ENCODE measurements around the gene CORO2A.

DNA sequence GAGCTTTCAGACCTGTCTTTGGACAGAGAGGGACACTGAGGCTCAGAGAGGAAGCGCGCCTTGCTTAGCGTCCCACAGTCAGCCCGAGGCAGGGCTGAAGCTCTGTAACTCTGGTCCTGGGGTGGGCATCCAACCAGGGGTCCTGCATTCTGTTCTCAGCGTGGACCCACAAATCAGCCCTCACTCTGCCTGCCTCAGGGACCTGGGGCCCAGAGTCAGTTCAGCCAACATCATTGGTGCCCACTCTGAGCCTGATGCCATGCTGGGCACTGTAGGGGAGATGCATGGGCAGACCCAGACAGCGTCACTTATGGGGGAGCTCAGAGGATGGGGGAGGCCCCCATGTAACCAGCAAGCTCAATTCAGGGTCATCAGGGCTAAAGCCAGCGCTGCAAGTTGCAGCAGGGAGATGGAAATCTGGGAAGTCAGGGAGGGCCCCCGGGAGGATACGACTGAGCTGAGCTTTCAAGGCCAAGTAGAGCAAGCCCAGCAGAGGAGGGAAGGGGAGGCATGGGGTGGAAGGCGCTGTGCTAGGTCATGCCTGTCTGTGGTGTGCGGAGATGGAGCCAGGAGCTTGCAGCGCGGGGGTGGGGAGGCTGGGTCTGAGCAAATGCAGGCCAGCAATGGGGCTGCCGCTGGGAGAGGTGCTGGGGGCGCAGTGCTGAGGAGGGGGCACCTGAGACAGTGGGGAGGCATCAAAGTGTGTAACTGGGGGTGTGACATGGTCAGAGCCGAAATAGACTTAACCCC is 21.1 kb downstream of the CORO2A start:
- TF ChIP-seq, protein P1, sequence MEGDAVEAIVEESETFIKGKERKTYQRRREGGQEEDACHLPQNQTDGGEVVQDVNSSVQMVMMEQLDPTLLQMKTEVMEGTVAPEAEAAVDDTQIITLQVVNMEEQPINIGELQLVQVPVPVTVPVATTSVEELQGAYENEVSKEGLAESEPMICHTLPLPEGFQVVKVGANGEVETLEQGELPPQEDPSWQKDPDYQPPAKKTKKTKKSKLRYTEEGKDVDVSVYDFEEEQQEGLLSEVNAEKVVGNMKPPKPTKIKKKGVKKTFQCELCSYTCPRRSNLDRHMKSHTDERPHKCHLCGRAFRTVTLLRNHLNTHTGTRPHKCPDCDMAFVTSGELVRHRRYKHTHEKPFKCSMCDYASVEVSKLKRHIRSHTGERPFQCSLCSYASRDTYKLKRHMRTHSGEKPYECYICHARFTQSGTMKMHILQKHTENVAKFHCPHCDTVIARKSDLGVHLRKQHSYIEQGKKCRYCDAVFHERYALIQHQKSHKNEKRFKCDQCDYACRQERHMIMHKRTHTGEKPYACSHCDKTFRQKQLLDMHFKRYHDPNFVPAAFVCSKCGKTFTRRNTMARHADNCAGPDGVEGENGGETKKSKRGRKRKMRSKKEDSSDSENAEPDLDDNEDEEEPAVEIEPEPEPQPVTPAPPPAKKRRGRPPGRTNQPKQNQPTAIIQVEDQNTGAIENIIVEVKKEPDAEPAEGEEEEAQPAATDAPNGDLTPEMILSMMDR (IDR thresholded peaks at IDR 0.05), result no peak
- no peak for TF ChIP-seq POLR2A (IDR thresholded peaks at IDR 0.05)
